ENCODE results near the gene TNFSF12. TPM values are rescaled to one million over a fixed set of nuclear protein-coding genes. Genes with fewer than 3 reads are reported as not detected.

The TNFSF12 gene
- total RNA-seq, 1 experiment from 2014 or later = 15.2 TPM

DNA sequence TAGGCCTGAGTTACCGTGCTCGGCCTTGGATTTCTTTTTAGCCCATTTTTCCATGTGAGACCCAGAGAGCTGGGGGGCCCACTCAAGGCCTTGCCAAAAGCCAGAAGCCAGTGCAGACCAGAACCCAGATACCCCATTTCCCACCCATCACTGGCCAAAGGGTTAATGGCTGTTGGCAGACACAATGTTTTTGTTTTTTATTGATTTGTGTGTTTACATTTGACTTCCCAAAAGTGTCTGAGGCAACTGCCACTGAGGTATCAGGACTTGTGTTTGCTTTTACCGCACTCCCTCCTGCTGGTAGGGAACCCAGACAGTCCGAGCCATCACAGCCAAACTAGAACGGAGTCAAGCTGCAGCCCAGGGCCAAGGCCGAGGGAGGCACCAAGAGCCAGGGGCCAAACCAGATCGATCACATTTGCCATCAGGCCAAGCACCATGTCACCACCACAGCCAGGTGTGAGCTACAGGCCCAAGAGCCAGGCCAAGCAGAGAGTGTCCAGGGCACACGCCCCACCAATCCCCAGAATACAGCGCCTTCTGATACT, 7.7 kb upstream of the TNFSF12 start:
- ATAC-seq = no peak
- Histone ChIP-seq H3K4me1 (ENCODE audit: insufficient read depth, low read length) (no peaks in the 10 kb centered on the region), H2AFZ (ENCODE audit: low read length) (no peak overlapping the region), H3K27me3 (ENCODE audit: low read length) (no peaks in the 10 kb centered on the region), H3K4me3 (ENCODE audit: low read length) (no peak overlapping the region), H3K36me3 (ENCODE audit: low read depth, low read length) (no peaks in the 10 kb centered on the region), H3K79me2 (ENCODE audit: low read length) (no peaks in the 10 kb centered on the region), H3K4me2 (ENCODE audit: low read length) (no peak overlapping the region), H3F3A (ENCODE audit: low read length, unreplicated experiment) (no peaks in the 10 kb centered on the region), H3K9me2 (replicated peaks; ENCODE audit: low read length) (no peaks in the 10 kb centered on the region), H4K20me1 (ENCODE audit: low read length) (no peaks in the 10 kb centered on the region), H3K9ac (ENCODE audit: low read length) (no peak overlapping the region), H3K27ac (ENCODE audit: low read length) (no peak overlapping the region), H3K9me3 (ENCODE audit: low read length) (no peaks in the 10 kb centered on the region)
- POLR2A ChIA-PET (ENCODE audit: unreplicated experiment) = no interaction called here
- TF ChIP-seq, protein P1, sequence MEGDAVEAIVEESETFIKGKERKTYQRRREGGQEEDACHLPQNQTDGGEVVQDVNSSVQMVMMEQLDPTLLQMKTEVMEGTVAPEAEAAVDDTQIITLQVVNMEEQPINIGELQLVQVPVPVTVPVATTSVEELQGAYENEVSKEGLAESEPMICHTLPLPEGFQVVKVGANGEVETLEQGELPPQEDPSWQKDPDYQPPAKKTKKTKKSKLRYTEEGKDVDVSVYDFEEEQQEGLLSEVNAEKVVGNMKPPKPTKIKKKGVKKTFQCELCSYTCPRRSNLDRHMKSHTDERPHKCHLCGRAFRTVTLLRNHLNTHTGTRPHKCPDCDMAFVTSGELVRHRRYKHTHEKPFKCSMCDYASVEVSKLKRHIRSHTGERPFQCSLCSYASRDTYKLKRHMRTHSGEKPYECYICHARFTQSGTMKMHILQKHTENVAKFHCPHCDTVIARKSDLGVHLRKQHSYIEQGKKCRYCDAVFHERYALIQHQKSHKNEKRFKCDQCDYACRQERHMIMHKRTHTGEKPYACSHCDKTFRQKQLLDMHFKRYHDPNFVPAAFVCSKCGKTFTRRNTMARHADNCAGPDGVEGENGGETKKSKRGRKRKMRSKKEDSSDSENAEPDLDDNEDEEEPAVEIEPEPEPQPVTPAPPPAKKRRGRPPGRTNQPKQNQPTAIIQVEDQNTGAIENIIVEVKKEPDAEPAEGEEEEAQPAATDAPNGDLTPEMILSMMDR (conservative IDR thresholded peaks at IDR 0.05; ENCODE audit: low read depth, low read length) = no peak
- TF ChIP-seq EZH2phosphoT487 (IDR thresholded peaks at IDR 0.05; ENCODE audit: borderline replicate concordance, low read length) (no peak), EZH2 (IDR thresholded peaks at IDR 0.05; ENCODE audit: low read length, unreplicated experiment) (no peak)
- intact Hi-C loops (cut with micrococcal nuclease) = no loop called here
- no TSS peak for BruUV-seq (replicated peaks)
- no peak for DNase-seq
- CTCF ChIA-PET = no interaction called here

DNA sequence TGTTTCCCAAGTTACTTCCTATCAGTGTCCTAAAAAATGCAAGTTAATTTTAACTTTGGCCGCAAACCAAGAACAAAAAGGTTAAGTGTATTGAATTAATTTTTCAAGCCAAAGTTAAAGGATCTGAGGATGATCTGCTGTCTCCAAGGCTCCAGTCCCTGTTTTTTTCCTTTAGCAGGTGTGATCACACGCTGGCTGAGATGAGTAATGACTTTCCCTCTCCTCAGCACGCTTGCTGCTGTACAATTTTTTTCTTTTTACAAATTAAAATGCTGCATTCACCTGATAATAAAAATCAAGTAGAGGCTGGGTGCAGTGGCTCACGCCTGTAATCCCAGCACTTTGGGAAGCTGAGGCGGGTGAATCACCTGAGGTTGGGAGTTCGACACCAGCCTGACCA, 3.9 kb upstream of the TNFSF12 start:
- Histone ChIP-seq H3K27ac (ENCODE audit: low read length) (no peak overlapping the region), H4K20me1 (ENCODE audit: low read length) (no peaks in the 10 kb centered on the region), H3K9ac (ENCODE audit: low read length) (no peak overlapping the region), H3K4me1 (ENCODE audit: insufficient read depth, low read length) (peaks cover 9% of the 10 kb centered on the region; the same call in 1 of the 2 replicates), H3K9me2 (replicated peaks; ENCODE audit: low read length) (no peaks in the 10 kb centered on the region), H3K36me3 (ENCODE audit: low read depth, low read length) (no peaks in the 10 kb centered on the region), H3K79me2 (ENCODE audit: low read length) (no peaks in the 10 kb centered on the region), H3K4me2 (ENCODE audit: low read length) (no peak overlapping the region), H3K9me3 (ENCODE audit: low read length) (no peaks in the 10 kb centered on the region), H3K4me3 (ENCODE audit: low read length) (no peak overlapping the region), H3K27me3 (ENCODE audit: low read length) (no peaks in the 10 kb centered on the region), H2AFZ (ENCODE audit: low read length) (no peak overlapping the region), H3F3A (ENCODE audit: low read length, unreplicated experiment) (no peaks in the 10 kb centered on the region)
- no peak for DNase-seq
- ATAC-seq = no peak
- POLR2A ChIA-PET (ENCODE audit: unreplicated experiment) = no interaction called here
- TF ChIP-seq EZH2 (IDR thresholded peaks at IDR 0.05; ENCODE audit: low read length, unreplicated experiment) = no peak
- TF ChIP-seq, protein P1 (conservative IDR thresholded peaks at IDR 0.05; ENCODE audit: low read depth, low read length) = no peak
- TF ChIP-seq EZH2phosphoT487 (IDR thresholded peaks at IDR 0.05; ENCODE audit: borderline replicate concordance, low read length) = no peak
- intact Hi-C loops (cut with micrococcal nuclease) = no loop called here
- CTCF ChIA-PET = no interaction called here
- no TSS peak for BruUV-seq (replicated peaks)

DNA sequence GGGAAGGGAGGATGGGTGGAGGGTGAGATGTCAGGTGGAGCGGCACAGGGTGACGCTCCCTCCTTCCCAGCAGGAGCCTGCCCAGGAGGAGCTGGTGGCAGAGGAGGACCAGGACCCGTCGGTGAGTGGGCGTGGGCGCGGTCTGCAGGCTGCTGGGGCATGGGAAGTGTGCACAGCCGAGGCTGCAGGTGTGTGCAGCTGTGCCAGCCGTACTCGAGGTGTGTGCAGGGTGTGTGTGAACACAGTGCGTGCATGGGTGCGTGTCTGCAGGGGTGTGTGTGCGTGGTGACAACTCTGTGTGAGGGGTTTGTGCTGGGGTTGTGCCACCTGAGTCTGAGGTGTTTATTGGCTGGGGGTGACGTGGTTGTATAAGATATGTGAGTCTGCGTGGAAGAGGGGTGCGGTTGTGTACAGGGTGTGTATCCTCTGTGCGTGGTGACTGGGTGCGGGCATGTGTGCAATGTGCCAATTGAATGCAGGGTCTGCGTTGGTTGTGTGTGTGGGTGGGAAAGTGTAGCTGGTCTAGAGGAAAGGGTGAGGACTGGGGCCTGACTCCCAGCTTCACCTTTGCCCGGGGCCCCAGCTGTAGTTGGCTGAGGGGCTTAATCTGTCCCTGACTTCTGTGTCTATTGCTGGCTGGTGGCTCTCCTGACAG, 670 bp downstream of the TNFSF12 start:
- no peaks in the 10 kb centered on the region for H3K27me3 ChIP-seq (ENCODE audit: low read length)
- BruUV-seq (replicated peaks) = no TSS peak
- ATAC-seq (peak; percentile 74), DNase-seq (no peak)
- peak overlapping the region; percentile 98 for H3K4me2 ChIP-seq (ENCODE audit: low read length)
- no peaks in the 10 kb centered on the region for H3F3A ChIP-seq (ENCODE audit: low read length, unreplicated experiment)
- H2AFZ ChIP-seq (ENCODE audit: low read length) = peak overlapping the region; percentile 90
- no peaks in the 10 kb centered on the region for H4K20me1 ChIP-seq (ENCODE audit: low read length)
- H3K9me3 ChIP-seq (ENCODE audit: low read length) = no peaks in the 10 kb centered on the region
- H3K27ac ChIP-seq (ENCODE audit: low read length) = no peak overlapping the region
- POLR2A ChIA-PET (ENCODE audit: unreplicated experiment) = no interaction called here
- H3K4me1 ChIP-seq (ENCODE audit: insufficient read depth, low read length) = peaks cover 9% of the 10 kb centered on the region; the same call in 1 of the 2 replicates
- no peaks in the 10 kb centered on the region for H3K36me3 ChIP-seq (ENCODE audit: low read depth, low read length)
- H3K9ac ChIP-seq (ENCODE audit: low read length) = peak overlapping the region; percentile 63
- intact Hi-C loops (cut with micrococcal nuclease) = no loop called here
- CTCF ChIA-PET = no interaction called here
- no peaks in the 10 kb centered on the region for H3K79me2 ChIP-seq (ENCODE audit: low read length)
- TF ChIP-seq EZH2phosphoT487 (IDR thresholded peaks at IDR 0.05; ENCODE audit: borderline replicate concordance, low read length) (no peak), EZH2 (IDR thresholded peaks at IDR 0.05; ENCODE audit: low read length, unreplicated experiment) (no peak)
- TF ChIP-seq, protein P1 (conservative IDR thresholded peaks at IDR 0.05; ENCODE audit: low read depth, low read length) = no peak
- H3K4me3 ChIP-seq (ENCODE audit: low read length) = peak overlapping the region; percentile 87
- no peaks in the 10 kb centered on the region for H3K9me2 ChIP-seq (replicated peaks; ENCODE audit: low read length)

All from PC-3 (cell line).